GM19099 (cell line): Measurements from ENCODE around the gene CNTNAP1.

Source experiments
- POLR2A ChIP-seq: IDR thresholded peaks from 3 replicates; pipeline ENCODE4 v1.6.1; 2011; ENCODE audit warnings: low read depth; ENCODE audit not compliant: insufficient read length; ENCODE audit errors: extremely low read depth

CNTNAP1 gene

DNA sequence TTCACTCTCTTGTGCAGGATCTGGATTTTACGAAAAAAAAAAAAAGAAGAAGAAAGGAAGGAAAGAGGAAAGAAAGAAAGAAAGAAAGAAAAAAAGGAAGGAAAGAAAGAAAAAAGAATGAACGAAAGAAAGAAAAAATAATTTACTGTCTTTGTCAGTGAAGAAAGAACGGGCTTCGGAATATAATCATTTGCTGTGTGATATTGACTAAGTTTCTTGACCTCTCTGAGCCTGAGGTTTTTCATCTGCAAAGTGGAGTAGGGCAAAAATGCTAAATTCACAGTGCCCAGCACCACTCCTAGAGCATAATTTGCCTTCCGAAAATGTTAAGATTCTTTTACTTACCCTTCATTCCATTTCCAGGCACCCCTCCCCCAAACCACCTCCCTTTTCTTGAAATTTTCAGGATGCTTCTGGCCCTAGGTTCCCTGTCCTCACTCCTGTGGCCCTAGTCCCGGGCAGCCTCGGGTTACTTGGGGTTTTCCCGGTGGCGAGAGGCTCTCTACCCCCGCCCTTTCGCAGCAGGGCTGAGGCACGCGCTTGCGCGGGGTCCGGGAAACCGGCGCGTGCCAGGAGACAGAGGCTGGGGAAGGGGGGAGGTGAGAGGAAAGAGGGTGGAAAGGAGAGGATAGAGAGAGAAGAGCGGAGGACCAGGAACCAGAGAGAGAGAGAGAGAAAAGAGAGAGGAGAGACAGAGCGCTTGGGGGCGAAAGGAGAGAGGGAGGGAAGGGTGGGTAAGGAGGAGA lies at the start of gene CNTNAP1:
Gene CNTNAP1 (plus strand): TSS at position 556 of the 746 bp plus-strand sequence. CDS start 299 bp downstream, outside the sequence.
- peak; percentile 50 for TF ChIP-seq POLR2A

DNA sequence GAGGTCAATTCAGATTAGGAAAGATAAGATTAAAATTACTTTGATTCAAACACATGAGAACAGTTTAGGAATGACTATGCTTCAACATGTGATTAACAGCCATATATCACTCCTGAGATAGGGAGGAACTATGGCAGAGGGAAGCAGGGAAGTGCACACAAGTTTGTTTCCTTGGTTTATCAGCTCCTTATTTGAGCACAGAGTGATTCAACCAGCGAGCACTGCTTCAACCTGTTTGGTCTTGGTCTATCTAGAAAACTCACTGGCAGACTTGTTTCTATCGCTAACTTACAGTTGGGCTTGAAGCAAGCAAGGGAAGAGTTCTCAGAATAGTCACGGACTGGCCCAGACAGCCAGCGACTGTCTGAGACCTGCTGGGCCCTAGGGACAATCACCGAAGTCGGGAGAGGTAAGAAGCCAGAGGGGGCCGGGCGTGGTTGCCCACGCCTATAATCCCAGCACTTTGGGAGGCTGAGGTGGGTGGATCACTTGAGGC lies 49.3 kb upstream of the CNTNAP1 start:
- TF ChIP-seq POLR2A: no peak

DNA sequence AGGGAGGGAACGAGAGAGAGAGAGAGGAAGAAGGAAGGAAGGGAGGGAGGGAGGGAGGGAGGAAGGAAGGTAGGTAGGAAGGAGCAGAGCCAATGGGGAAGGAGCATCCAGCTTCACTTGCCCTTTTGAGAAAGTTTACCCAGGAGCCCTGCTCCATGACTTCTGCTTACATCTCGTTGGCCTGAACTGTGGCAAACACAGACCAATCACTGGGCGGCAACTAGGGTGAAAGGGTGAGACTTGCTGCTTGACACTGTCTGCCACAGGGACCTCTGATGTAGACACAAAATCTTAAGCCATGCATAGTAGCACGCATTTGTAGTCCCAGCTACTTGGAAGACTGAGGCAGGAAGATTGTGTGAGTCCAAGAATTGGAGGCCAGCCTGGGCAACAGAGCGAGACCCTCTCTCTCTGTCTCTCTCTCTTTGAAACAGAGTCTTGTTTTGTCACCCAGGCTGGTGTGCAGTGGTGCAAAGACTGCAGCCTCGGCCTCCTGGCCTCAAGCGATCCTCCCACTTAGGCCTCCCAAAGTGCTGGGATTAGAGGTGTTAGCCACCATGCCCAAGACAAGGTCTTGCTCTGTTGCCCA lies 42.7 kb upstream of the CNTNAP1 start:
- TF ChIP-seq POLR2A: no peak

DNA sequence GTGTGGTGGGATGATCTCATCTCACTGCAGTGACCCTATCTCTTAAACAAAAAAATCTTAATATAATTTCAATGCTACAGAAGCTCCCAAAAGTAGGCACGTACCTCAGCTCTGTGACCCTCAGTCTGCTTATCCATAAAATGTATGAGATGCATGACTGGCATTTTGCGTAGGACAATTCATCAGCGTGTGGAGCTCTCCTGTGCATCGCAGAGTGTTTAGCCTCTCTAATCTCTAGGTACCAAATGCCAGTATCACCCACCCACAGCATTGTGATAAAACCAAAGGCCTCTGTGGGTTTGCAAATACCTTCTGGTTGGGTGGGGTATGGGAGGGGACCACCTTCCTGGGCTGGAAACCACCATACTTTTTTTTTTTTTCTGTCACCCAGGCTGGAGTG lies 42.2 kb upstream of the CNTNAP1 start:
- TF ChIP-seq POLR2A: no peak

DNA sequence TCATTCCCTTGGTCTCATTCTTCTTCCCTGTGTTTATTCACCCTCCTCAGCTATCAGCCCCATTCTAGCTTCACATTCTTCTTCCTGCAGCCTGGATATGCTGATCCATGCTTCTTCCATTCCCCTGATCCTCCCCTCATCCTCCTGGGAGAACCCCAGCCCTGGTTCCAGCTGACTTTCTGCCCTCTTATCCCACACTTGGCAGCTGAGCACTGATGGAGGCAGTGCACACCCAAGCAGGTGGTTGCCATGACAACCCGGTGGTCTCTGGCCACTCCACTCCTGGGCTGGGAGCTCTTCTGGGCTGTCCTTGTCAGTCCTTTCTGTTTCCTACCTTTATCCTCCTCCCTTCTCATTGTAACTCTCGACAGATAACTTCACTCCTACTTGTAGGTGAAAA lies 40.0 kb upstream of the CNTNAP1 start:
- no peak for TF ChIP-seq POLR2A

DNA sequence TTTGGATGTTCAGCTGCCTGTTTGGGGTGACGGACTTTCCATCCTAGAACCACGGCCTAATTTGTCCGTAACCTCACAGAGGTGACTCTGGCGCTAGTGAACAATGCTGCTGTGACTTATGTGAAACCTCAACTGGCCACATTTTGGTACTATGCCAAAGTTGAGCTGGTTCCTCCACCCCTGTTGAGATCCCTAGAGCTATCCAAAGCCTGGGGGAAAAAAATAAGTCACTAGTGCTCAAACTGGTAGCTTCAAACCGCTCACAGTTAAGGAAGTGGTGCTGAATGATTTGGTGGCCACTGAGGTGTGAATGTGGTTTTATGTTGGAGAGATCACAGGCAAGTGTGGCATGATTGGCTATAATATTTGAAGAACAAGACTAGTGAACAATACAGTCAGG lies 34.6 kb upstream of the CNTNAP1 start:
- TF ChIP-seq POLR2A: no peak

DNA sequence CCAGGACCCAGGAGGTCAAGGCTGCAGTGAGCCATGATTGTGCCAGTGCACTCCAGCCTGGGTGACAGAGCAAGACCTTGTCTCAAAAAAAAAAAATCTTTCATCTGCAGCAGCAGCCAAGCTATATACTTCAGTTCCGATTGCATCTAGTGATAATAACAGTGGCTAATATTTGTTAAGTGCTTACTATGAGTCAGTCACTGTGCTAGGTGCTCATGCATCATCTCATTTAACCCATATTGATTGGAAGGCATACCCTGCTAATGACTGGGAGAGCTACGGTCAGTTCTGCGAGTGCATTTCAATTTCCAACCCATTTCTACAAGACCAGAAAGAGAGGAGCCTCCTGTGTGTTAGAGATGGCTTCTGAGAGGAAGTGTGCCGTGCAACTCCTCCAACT lies 30.9 kb upstream of the CNTNAP1 start:
- no peak for TF ChIP-seq POLR2A

DNA sequence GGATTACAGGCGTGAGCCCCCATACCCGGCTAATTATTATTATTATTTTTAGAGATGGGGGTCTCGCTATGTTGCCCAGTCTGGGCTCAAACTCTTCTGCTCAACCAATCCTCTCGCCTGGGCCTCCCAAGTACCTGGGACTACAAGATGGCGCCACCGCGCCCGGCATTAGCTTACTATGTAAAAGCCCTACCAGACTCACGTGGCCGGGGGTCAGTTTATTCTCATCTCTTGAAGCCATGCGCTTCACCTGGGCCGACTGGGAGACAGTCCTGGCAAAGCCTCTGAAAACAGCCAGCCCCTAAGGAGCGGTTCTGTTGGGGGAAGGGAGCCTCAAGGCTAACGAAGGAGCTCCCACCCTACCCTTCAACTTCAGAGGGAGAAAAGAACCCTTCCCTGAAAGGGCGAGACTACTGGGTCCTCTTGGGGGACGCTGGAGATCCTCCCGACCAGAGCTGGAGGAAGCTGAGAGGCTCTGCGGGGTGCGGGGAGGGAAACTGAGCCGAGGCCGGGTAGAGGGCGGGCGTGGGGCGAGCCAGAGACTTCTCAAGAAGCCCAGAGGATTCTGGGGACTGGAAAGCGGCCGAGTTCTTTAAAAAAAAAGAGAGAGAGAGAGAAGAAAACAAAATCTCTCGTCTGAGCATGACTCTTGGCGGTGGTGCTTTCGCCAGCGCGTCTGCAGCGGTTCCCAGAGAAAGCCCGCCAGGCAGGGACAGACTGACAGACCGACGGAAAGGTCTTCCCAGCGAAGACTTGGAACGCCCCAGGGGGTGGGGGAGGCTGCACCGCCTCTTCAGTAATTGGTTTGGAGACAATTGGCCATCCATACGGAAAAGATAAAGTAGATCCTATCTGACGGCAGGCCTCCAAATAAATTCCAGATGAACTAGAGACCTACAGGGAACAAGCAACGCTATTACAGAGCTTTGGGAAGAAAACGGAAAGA lies 28.9 kb upstream of the CNTNAP1 start:
- no peak for TF ChIP-seq POLR2A

DNA sequence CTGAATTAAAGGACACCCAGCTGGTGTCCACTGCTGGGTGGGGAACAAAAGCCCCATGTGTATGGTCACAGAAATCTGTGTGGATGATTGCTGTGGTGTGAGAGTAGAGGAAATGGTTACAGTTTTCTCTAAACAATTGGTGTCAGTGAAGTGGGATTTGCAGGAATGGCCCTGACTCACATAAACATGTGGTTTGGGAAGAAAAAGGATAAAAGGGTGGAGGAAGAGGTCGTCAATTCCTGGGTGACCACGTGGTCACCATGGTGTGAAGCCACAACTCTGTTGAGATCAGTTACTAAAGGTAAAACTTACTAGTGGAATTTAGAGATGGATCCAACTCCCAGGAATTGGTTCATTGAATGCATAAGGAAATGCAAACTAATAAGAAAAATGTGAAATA lies 26.8 kb upstream of the CNTNAP1 start:
- TF ChIP-seq POLR2A: no peak

DNA sequence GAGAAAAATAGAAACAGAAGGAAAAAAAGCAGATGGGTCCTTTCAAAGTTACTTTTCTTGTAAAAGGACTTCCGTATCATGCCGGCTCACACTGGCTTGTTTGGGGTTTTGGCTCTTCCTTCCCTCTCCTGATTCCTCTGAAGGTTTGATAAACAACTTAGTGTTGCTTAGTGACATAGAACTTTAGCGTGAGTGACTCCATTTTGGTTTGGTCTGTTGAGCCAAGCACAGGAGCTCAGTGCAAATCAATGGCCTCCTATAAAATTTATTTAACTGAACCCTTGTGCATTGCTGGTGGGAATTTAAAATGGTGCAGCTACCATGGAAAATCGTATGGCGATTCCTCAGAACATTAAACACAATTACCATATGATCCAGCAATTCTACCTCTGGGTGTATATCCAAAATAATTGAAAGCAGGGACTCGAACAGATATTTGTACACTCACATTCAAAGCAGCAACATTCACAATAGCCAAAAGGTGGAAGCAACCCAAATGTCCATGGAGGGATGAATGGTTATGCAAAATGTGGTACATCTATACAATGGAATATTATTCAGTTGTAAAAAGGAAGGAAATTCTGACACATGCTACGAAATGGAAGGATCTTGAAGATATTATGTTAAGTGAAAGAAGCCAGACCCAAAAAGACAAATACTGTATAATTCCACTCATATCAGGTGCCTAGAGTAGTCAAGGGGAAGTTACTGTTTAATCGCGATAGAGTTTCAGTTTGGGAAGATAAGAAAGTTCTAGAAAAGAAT lies 24.3 kb upstream of the CNTNAP1 start:
- TF ChIP-seq POLR2A: no peak

DNA sequence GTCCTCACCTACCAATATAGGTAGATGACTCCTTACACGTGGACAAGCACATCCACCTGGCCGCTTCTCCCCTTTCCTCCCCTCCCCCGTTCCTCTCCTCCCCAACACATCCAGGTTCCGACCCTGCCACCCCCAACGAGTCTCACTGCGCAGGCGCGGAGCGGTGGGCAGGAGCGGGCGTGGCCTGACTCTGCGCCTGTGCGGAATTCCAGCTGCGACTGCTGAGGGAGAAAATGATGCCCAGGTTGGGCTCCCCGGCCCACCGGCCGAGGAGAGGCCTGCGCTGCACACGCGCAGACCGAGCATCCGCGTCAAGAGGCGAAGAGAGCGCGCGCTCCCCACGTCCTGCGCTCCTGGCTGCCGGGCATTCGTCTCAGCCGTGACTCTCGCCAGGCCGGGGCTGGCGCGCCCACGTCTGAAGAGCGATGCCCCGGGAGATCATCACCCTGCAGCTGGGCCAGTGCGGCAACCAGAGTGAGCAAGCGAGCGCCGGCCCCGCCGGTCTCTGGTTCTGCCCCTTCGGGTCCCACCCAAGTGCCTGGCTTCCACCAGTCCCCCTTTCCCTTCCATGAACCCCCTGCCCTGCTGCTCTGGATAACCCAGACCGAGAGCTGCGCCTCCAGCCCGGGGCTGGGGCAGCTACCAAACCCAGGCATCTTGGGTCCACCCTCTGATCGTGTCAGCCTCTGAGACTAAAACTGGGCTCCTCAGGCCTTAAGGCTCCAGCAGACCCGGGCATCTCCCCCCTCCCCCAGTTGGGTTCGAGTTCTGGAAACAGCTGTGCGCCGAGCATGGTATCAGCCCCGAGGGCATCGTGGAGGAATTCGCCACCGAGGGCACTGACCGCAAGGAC lies 23.0 kb upstream of the CNTNAP1 start, which contains the start of gene TUBG2:
Gene TUBG2 (plus strand): TSS at position 206 of the 853 bp plus-strand sequence. CDS start 220 bp downstream, at position 426.
- peak; percentile 77 for TF ChIP-seq POLR2A

DNA sequence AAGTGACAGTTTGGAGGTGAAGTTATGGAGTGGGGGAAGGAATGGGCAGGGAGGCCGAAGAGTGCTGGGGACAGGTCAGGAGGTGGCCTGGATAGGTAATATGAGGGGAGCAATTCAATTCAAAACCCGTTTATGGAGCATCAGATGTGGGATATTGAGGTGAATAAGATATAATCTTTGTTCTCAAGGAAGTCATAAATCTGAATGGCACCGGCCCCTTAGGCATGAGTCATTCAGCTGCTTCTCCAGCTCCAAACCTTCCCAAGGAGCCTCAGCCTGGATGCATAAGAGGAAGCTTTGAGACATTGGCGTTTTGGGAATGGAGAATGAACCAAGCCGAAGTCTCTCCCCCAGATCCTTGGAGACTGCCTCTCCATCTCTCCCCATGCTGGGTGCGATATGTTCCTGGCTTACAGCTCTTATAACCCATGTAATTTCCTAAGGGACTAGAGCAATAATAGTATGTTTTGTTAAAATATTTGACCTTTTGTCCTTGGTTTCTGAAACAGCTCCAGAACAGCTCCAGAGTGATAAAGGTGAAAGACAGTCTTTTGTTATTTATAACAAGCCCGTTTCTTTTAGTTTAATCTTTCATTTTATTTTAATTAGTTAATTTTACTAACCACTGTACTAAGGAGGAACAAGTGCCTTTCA lies 21.5 kb upstream of the CNTNAP1 start:
- TF ChIP-seq POLR2A: no peak

DNA sequence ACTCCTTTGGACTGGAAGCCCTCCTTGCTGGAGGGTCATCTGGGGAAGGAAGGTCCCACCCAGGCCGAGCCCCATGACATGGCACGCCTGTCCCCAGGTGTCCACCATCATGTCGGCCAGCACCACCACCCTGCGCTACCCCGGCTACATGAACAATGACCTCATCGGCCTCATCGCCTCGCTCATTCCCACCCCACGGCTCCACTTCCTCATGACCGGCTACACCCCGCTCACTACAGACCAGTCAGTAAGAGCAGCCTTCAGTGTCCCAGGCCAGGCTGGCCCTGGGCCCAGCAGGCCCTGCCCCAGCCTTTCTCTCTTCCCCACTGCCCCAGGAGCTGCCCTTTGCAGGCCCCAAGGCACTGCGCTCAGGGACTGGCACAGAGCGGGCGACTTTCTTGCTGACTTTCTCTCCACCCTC lies 16.7 kb upstream of the CNTNAP1 start:
- TF ChIP-seq POLR2A: no peak
